ENCODE results near the gene PLA1A. TPM values are rescaled to one million over a fixed set of nuclear protein-coding genes. Genes with fewer than 3 reads are reported as not detected.
A peak's percentile ranks its signal among the peaks of the same experiment; 100 is the strongest.
"Not testable (repeated sequence)": the region's sequence is repeated elsewhere in the genome, so short reads cannot be mapped to it uniquely, and the experiment has no call there.

PLA1A gene
- total and polyA plus RNA-seq, 4 donors = 1.8 to 10.3 (median 6.6) TPM

- peak within 1 kb of the TSS; percentile 84 to 96 for H3K27ac ChIP-seq (ENCODE audit: low read depth in 1 of 2, low read length in 1 of 2)
- peak; percentile 95 to 97 (median 97) for DNase-seq
- peaks cover 0 to 18% (median 10%) of the 10 kb centered on the region in 5 donors for H3K4me1 ChIP-seq (ENCODE audit: control insufficient read depth in 5 of 5, insufficient read depth in 5 of 5, low read length in 5 of 5)
- ATAC-seq (ENCODE audit: insufficient read depth, low FRiP score) = peak; percentile 91
- H3K36me3 ChIP-seq (ENCODE audit: control insufficient read depth in 4 of 4, insufficient read depth in 4 of 4, low read length in 4 of 4) = peaks cover 5 to 14% (median 12%) of the 10 kb centered on the region in 4 donors
- WGBS, 2 donors = 1% methylated on average over 51 to 54 of the region's 54 CpGs
- H3K4me3 ChIP-seq = peak within 1 kb of the TSS; percentile 83
- H3K9me3 ChIP-seq (ENCODE audit: control insufficient read depth in 4 of 4, insufficient read depth in 3 of 4, low read length in 3 of 4) = no peaks in the 10 kb centered on the region
- no peak for TF ChIP-seq CTCF (IDR thresholded peaks at IDR 0.05; ENCODE audit: control extremely low read depth, extremely low read depth)
- H3K27me3 ChIP-seq (ENCODE audit: control insufficient read depth in 3 of 3, insufficient read depth in 3 of 3, low read length in 2 of 3) = no peaks in the 10 kb centered on the region
- H3K9ac ChIP-seq (ENCODE audit: insufficient read depth in 1 of 2, low read length in 2 of 2) = peak within 1 kb of the TSS; percentile 51 to 90
Observed at GRCh38 chr3:119676771-119677640, 79.3 kb downstream of the PLA1A start, which contains the start of gene COX17. COX17 (minus strand) TSS chr3:119677406; CDS start chr3:119677310, 96 bp downstream.

- 7% methylated on average over 6 of the region's 6 CpGs for WGBS, 2 donors
- H3K36me3 ChIP-seq (ENCODE audit: control insufficient read depth in 4 of 4, insufficient read depth in 4 of 4, low read length in 4 of 4) = peaks cover 2 to 14% (median 12%) of the 10 kb centered on the region in 4 donors
- no peaks in the 10 kb centered on the region for H3K27me3 ChIP-seq (ENCODE audit: control insufficient read depth in 3 of 3, insufficient read depth in 3 of 3, low read length in 2 of 3)
- no peak overlapping the region for H3K4me3 ChIP-seq
- no peak for DNase-seq
- ATAC-seq (ENCODE audit: insufficient read depth, low FRiP score) = no peak
- peak overlapping the region; percentile 26 to 90 for H3K9ac ChIP-seq (ENCODE audit: insufficient read depth in 1 of 2, low read length in 2 of 2)
- peak overlapping the region; percentile 84 to 96 for H3K27ac ChIP-seq (ENCODE audit: low read depth in 1 of 2, low read length in 1 of 2)
- H3K4me1 ChIP-seq (ENCODE audit: control insufficient read depth in 5 of 5, insufficient read depth in 5 of 5, low read length in 5 of 5) = peaks cover 0 to 18% (median 10%) of the 10 kb centered on the region in 5 donors
- no peaks in the 10 kb centered on the region for H3K9me3 ChIP-seq (ENCODE audit: control insufficient read depth in 4 of 4, insufficient read depth in 3 of 4, low read length in 3 of 4)
- no peak for TF ChIP-seq CTCF (IDR thresholded peaks at IDR 0.05; ENCODE audit: control extremely low read depth, extremely low read depth)
Observed at GRCh38 chr3:119677641-119677934, 79.9 kb downstream of the PLA1A start.

- not testable (repeated sequence) for H3K9me3 ChIP-seq (ENCODE audit: control insufficient read depth in 4 of 4, insufficient read depth in 3 of 4, low read length in 3 of 4); H3K4me3 ChIP-seq; H3K27me3 ChIP-seq (ENCODE audit: control insufficient read depth in 3 of 3, insufficient read depth in 3 of 3, low read length in 2 of 3); H3K27ac ChIP-seq (ENCODE audit: low read depth in 1 of 2, low read length in 1 of 2); DNase-seq; H3K9ac ChIP-seq (ENCODE audit: insufficient read depth in 1 of 2, low read length in 2 of 2); ATAC-seq (ENCODE audit: insufficient read depth, low FRiP score)
- 98% methylated on average over 10 of the region's 10 CpGs for WGBS, 2 donors
- Histone ChIP-seq H3K4me1 (ENCODE audit: control insufficient read depth in 5 of 5, insufficient read depth in 5 of 5, low read length in 5 of 5) (peaks cover 0 to 15% (median 10%) of the 10 kb centered on the region in 5 donors), H3K36me3 (ENCODE audit: control insufficient read depth in 4 of 4, insufficient read depth in 4 of 4, low read length in 4 of 4) (peaks cover 2 to 11% (median 8%) of the 10 kb centered on the region in 4 donors)
Observed at GRCh38 chr3:119678209-119678608, 80.5 kb downstream of the PLA1A start.

Other genes starting within 250 kb of the PLA1A start
- gene TMEM39A, start 134.3 kb upstream of the PLA1A start, total RNA-seq = 10 to 100 TPM; 45.4 to 51.2 TPM
- 10 to 100 TPM in 1 of 2 donors, 1 to 10 TPM in 1; 9.3 to 30.3 TPM for gene TMEM39A, start 134.3 kb upstream of the PLA1A start, polyA plus RNA-seq
- 10 to 100 TPM; 15.8 to 17.9 TPM for gene POGLUT1, start 128.9 kb upstream of the PLA1A start, total RNA-seq
- gene POGLUT1, start 128.9 kb upstream of the PLA1A start, polyA plus RNA-seq = 1 to 10 TPM; 7.9 to 9.4 TPM
- 10 to 100 TPM; 80.0 to 98.9 TPM for gene TIMMDC1, start 99.3 kb upstream of the PLA1A start, total RNA-seq
- 10 to 100 TPM; 60.5 to 95.4 TPM for gene TIMMDC1, start 99.3 kb upstream of the PLA1A start, polyA plus RNA-seq
- gene CD80, start 38.3 kb upstream of the PLA1A start, total RNA-seq = 1 to 10 TPM; 4.8 to 8.6 TPM
- gene CD80, start 38.3 kb upstream of the PLA1A start, polyA plus RNA-seq = 1 to 10 TPM in 1 of 2 donors, under 1 TPM in 1; 0.89 to 3.6 TPM
- gene ADPRH, start 18.4 kb upstream of the PLA1A start, total RNA-seq = 10 to 100 TPM; 10.3 to 26.3 TPM
- 10 to 100 TPM in 1 of 2 donors, 1 to 10 TPM in 1; 5.4 to 18.1 TPM for gene ADPRH, start 18.4 kb upstream of the PLA1A start, polyA plus RNA-seq
- 1 to 10 TPM; 1.9 to 3.0 TPM for gene POPDC2, start 62.7 kb downstream of the PLA1A start, total RNA-seq
- 1 to 10 TPM; 1.6 to 2.1 TPM for gene POPDC2, start 62.7 kb downstream of the PLA1A start, polyA plus RNA-seq
- 10 to 100 TPM; 43.8 to 57.6 TPM for gene COX17, start 79.5 kb downstream of the PLA1A start, total RNA-seq
- gene COX17, start 79.5 kb downstream of the PLA1A start, polyA plus RNA-seq = 100 to 1,000 TPM in 1 of 2 donors, 10 to 100 TPM in 1; 99.1 to 261 TPM
- 10 to 100 TPM; 18.7 to 19.0 TPM for gene CFAP91, start 105.1 kb downstream of the PLA1A start, total RNA-seq
- gene CFAP91, start 105.1 kb downstream of the PLA1A start, polyA plus RNA-seq = 1 to 10 TPM; 3.4 to 3.6 TPM
- under 1 TPM; 0.23 to 0.55 TPM for gene NR1I2, start 184.2 kb downstream of the PLA1A start, total RNA-seq
- under 1 TPM; 0.08 to 0.21 TPM for gene NR1I2, start 184.2 kb downstream of the PLA1A start, polyA plus RNA-seq